GM19238 (cell line): ENCODE measurements around the gene PLA2G2F.
A peak's percentile ranks its signal among the peaks of the same experiment; 100 is the strongest.
"Not testable (repeated sequence)": the region's sequence is repeated elsewhere in the genome, so short reads cannot be mapped to it uniquely, and the experiment has no call there.

Source experiments
- DNase-seq: peaks from one replicate; pipeline ENCODE4 v3.0.0; 2011; ENCODE audit warnings: low spot score; ENCODE audit not compliant: insufficient read length

Gene PLA2G2F

GRCh38 chr1:20114021-20114648 is 25.0 kb upstream of the PLA2G2F start:
- no peak for DNase-seq

GRCh38 chr1:20115479-20115878 is 23.6 kb upstream of the PLA2G2F start:
- DNase-seq, result no peak

DNA sequence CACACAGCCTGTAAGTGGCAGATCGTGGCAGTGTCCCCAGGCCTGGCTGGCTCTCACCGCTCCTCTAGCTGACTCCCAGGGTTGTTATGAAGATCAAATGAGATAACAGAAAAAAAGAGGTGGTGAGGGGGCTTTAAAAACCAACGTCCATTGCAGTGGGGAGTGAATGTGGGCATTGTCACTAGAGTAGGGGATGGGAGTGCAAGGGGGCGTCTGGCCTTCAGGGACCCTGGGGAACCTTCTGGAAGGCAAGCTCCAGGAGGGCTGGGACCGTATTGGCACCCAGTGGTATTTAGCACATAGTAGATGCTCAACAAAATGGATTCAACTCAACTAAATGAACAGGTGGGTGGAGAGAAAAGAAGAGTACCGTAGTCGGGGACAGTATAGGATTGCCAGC is 23.2 kb upstream of the PLA2G2F start:
- DNase-seq, result no peak

- no peak for DNase-seq
Observed at GRCh38 chr1:20117236-20117635, 21.9 kb upstream of the PLA2G2F start.

DNA sequence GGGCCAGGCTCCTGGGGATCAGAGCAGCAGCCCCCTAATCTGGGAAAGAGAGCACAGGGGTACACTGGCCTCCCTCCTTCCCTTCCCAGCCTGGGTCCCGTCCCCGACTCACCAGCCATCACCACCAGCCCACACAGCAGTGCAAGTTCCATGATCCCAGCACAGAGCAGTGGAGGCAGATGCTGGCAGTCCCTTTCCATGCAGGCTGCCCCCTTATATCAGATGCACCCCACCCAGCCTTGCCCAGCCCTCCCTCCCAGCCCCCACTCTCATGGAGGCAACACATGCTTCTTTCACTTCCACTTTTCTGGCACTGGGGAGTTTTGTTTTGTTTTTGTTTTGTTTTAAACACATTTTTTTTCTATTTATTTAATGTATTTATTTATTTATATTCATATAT is 19.8 kb upstream of the PLA2G2F start, which contains the start of gene PLA2G2D:
TSS of gene PLA2G2D (minus strand) at position 190 of the 400 bp plus-strand sequence. CDS start at position 152, 38 bp downstream.
- no peak for DNase-seq

DNA sequence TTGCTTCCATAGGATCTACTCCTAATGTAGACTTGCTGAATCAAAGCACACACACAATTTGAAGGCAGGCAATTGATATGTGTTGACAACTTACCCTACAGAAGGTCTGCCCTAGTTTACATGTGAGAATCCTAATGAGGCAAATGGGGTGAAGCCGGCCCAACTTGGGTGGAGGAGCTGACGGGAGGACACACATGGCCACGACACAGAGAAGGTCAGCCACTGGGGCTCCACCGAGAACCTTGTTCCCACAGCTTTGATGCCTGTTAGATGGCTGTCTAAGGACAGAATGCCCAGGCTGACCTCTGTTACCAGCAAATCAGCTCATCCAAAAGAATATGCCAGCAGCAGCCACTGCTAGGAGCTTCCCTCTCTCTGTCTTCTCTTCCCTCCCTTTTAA is 18.3 kb upstream of the PLA2G2F start:
- DNase-seq, result no peak

DNA sequence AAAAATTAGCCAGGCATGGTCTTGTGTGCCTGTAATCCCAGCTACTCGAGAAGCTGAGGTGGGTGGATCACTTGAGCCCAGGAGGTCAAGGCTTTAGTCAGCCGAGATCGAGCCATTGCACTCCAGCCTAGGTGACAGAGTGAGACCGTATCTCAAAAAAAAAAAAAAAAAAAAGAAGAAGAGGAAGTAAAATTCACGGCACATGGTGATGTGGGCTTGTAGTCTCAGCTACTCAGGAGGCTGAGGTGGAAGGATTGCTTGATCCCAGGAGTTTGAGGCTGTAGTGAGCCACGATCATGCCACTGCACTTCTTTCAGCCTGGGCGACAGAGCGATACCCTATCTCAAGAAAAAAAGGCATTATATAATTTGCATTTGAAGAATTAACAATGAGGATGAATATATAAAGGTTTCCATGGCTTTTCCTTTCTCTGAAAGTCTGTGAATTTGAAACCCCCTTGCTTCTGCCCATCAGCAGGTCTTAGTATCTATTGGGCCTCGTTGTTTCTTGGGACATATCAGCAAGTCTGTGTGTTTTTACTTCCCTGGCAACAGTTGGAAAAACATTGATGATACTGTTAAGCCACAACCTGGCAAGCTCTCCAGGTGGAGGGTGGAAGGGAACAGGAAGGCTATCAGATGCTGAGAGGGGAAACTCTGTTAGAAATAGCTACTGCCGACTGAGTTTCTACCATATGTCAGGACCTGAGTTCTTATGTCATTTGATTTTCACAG is 15.2 kb upstream of the PLA2G2F start:
- DNase-seq, result no peak

DNA sequence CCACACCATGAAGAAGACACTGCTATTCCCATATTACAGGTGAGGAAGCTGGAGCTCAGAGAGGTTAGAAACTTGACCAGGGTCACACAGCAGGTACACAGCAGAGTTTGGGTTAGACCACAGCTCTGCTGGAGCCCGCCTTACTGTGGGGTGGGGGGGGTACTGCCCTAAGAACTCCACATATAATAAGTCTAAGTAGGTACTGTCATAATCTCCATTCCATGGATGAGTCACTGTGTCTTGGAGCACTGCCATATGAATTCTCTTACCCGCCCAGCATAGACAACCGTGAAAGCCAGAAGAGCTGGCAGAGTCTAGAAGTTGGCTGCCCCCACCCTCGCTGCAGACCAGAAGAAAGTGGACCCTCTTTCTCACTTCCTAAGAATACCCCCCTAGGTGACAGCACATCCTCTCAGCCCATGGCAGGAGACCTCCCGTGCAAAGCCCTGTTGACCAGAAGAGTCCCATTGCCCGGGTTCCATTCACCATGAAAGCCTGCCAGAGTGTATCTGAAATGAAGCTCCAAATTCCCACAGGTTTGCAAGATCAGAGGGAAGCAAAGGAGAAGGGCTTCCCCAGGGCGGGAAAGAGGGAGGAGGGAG is 14.6 kb upstream of the PLA2G2F start:
- DNase-seq, result no peak

GRCh38 chr1:20125100-20125499 is 14.0 kb upstream of the PLA2G2F start:
- no peak for DNase-seq

DNA sequence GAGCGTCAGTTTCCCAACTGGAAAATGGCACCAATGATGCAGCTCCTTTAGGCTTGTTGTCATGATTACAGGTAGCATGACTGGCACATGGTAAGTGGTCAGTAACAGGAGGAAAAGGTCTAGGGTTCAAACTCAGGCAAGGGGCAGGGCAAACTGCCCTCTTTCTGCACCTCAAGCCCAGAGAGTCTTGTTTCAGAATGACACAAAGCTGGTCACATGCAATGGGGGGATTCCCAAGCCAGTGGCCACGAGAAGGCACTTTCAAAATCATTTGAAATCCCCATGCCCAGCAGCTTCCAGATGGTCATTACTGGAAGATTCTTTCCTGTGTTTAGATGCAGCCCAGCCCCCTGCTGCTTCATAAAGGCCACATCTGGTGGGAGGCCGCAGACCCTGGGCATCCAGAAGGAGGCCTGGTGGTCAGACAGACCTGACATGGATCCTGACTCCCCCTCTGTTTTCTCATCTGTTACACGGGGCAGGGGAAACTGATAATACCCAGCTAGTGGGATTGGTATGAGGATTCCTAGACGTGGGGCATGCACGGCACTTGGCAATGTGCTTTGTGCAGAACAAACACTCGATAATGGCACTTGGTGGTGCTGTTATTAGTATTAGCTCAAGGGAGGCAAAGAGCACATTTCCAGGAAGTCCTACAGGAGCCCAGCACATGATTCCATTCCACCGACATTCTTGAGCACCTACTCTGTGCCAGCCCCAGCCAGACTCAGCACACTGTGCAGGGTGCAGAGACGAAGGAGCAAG is 12.9 kb upstream of the PLA2G2F start:
- peak; percentile 32 for DNase-seq

- no peak for DNase-seq
Observed at GRCh38 chr1:20126806-20127440, 12.2 kb upstream of the PLA2G2F start.

DNA sequence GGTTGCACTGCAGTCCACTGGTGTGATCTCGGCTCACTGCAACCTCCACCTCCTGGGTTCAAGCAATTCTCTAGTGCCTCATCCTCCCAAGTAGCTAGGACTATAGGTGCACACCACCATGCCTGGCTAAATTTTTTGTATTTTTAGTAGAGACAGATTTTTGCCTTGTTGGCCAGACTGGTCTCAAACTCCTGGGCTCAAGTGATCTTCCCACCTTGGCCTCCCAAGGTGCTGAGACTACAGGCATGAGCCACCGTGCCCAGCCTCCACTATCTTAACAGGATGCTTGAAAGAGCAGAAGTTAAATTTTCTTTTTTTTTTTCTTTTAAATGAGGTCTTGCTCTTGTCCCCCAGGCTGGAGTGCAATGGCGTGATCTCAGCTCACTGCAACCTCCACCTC is 8.6 kb upstream of the PLA2G2F start:
- DNase-seq, result not testable (repeated sequence)

DNA sequence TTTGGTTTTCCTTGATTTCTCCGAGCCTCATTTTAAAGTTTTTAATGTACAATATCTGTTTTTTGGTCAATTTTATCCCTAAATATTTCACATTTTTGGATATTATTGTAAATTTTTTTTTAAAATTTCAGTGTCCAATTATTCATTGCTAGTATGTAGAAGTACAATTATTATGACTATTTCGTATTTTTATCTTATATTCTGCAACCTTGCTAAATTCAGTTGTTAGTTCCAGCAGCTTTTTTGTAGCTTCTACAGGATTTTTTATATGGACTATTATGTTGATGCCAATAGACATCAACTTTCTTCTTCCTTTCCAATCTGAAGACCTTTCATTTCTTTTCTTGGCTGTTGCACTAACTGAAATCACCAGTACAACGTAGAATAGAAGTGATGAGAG is 4.1 kb upstream of the PLA2G2F start:
- no peak for DNase-seq

- no peak for DNase-seq
Observed at GRCh38 chr1:20136249-20136648, 2.9 kb upstream of the PLA2G2F start.

GRCh38 chr1:20137055-20137454 is 2.1 kb upstream of the PLA2G2F start:
- DNase-seq, result no peak

GRCh38 chr1:20137604-20138003 is 1.5 kb upstream of the PLA2G2F start:
- no peak for DNase-seq

DNA sequence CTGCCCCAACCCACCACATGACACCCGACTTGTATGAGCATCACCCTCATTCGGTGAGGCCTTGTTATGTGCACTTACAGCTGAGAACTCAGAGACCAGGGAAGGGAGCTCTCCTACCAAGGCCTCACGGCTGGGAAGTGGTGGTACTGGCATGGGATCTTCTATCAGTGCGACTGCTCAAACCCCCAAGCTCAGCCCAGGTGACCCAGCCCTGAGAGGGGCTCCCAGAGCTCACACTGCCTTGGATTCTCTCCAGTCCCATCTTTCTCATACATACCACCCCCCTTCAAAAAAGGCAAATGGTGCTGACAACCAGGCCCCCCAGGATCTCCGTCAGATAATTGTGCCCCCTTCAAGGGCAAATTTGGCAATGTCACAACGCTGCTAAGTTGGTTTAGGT is 777 bp upstream of the PLA2G2F start:
- no peak for DNase-seq

DNA sequence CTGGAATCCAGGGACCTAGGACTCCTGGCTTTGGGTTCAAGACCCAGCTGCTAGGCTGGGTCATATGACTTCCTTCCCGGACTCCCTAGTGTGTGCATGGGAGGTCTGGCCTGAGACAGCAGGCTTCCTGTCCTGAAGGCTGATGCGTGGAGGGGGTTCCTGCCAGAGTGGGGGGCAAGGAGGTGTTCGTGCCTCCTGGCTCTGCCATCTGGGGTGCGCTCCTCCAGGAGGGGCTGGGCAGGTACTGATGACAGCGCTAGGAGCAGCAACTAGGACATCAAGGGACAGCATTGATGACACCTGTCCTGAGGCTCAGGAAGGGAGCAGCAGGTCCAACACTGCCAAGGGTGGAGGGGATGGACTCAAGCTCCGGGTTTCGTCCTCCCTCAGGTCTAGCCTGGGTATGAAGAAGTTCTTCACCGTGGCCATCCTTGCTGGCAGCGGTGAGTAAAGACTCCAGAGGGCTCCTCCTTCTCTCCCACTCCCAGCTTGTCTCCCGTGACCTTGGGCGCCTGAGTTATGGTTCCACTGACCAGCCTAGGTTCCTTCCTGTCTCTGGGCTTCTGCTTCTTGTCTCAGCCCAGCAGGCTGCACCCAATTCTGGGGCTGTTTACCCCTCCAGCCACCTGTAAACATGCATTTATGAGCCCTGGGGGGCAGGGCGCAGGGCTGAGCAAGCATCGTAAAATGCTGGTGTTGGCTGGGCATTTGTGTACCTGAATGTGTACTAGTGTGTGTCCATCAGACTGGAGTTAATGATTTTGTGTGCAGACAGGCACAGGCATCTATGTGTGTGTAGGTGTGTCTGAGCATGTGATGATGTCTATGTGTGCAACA is 871 bp downstream of the PLA2G2F start:
- no peak for DNase-seq

GRCh38 chr1:20141001-20141400 is 1.9 kb downstream of the PLA2G2F start:
- no peak for DNase-seq

DNA sequence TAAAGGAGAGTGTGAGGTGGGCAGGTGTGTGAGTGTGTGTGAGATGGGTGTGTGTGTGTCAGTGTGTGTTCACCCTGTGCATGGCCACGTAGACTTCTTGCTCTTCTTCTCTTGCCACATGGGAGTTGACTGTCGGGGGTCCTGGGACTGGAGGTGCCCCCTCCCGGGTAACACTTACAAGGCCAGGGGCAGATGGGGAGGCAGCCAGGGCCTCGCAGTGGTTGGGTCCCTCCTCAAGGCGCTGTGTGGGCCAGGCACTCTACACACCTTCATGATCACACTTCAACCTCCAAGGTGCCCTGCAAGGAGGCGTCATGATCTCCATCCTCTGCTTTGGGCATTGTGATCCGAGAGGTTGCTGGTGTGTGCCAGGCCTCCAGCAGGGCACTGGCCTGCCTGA is 2.3 kb downstream of the PLA2G2F start:
- DNase-seq, result no peak
